ENCODE data around the gene ZNF235.
"Not testable (repeated sequence)": the region's sequence is repeated elsewhere in the genome, so short reads cannot be mapped to it uniquely, and the experiment has no call there.

The ZNF235 gene

GRCh38 chr19:44255705-44256411 is 49.0 kb downstream of the ZNF235 start:
- DNase-seq (ENCODE audit: low read depth, low spot score): no peak

- no peak for DNase-seq (ENCODE audit: low read depth, low spot score)
Measured at GRCh38 chr19:44254496-44254895, 50.3 kb downstream of the ZNF235 start.

GRCh38 chr19:44253392-44253791 is 51.4 kb downstream of the ZNF235 start:
- not testable (repeated sequence) for DNase-seq (ENCODE audit: low read depth, low spot score)

GRCh38 chr19:44252332-44252731 is 52.5 kb downstream of the ZNF235 start:
- not testable (repeated sequence) for DNase-seq (ENCODE audit: low read depth, low spot score)

- DNase-seq (ENCODE audit: low read depth, low spot score): no peak
Measured at GRCh38 chr19:44236384-44236783, 68.4 kb downstream of the ZNF235 start.

Measured in activated naive CD8-positive, alpha-beta T cell treated with anti-CD3 and anti-CD28 coated beads, Interleukin-2, amount 50 U/mL, for 16 hours (primary cell).